ENCODE data around the gene TNF. TPM values are rescaled to one million over a fixed set of nuclear protein-coding genes. Genes with fewer than 3 reads are reported as not detected.

TNF gene
- total RNA-seq, 1 experiment from 2014 or later: 0.31 TPM

- TF ChIP-seq, protein P1, sequence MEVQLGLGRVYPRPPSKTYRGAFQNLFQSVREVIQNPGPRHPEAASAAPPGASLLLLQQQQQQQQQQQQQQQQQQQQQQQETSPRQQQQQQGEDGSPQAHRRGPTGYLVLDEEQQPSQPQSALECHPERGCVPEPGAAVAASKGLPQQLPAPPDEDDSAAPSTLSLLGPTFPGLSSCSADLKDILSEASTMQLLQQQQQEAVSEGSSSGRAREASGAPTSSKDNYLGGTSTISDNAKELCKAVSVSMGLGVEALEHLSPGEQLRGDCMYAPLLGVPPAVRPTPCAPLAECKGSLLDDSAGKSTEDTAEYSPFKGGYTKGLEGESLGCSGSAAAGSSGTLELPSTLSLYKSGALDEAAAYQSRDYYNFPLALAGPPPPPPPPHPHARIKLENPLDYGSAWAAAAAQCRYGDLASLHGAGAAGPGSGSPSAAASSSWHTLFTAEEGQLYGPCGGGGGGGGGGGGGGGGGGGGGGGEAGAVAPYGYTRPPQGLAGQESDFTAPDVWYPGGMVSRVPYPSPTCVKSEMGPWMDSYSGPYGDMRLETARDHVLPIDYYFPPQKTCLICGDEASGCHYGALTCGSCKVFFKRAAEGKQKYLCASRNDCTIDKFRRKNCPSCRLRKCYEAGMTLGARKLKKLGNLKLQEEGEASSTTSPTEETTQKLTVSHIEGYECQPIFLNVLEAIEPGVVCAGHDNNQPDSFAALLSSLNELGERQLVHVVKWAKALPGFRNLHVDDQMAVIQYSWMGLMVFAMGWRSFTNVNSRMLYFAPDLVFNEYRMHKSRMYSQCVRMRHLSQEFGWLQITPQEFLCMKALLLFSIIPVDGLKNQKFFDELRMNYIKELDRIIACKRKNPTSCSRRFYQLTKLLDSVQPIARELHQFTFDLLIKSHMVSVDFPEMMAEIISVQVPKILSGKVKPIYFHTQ (CRISPR knock-in tag; IDR thresholded peaks at IDR 0.05): no peak
- TF ChIP-seq ZBTB21 (CRISPR knock-in tag; IDR thresholded peaks at IDR 0.05; ENCODE audit: borderline replicate concordance): no peak
These were observed 17.1 kb upstream of the TNF start (continued) for GRCh38 chr6:31558318-31558625.

- CTCF ChIA-PET: interaction anchor here (0.9 to 1.4 kb wide), 5 partner anchors 12 to 40 kb away, joined by 3 to 4 read pairs (median 4); partner anchors contain the start of genes ATP6V1G2 and LST1
These were observed 16.5 kb upstream of the TNF start for GRCh38 chr6:31558631-31559500.

GRCh38 chr6:31559606-31559957 lies 15.8 kb upstream of the TNF start:
- ChIA-PET CTCF (interaction anchor here (1.0 kb wide), 1 partner anchor 21 kb away, joined by 4 read pairs; no protein-coding TSS in a partner anchor), POLR2A (interaction anchor here (1.6 kb wide), 1 partner anchor 18 kb away, joined by 4 read pairs; the partner anchor contains the start of gene DDX39B)
- Mint-ChIP-seq H3K9me3 (no peaks in the 10 kb centered on the region), H3K36me3 (peaks cover 16% of the 10 kb centered on the region), H3K27ac (peak overlapping the region; percentile 37; the same call in 1 of the 2 replicates), H3K27me3 (ENCODE audit: low read depth) (no peaks in the 10 kb centered on the region; the same call in 1 of the 2 replicates), H3K4me1 (peaks cover 9% of the 10 kb centered on the region), H3K4me3 (no peak overlapping the region)
- ATAC-seq: no peak
- no peak for DNase-seq (ENCODE audit: low spot score)
- TF ChIP-seq FOXP1 (CRISPR knock-in tag; IDR thresholded peaks at IDR 0.05; ENCODE audit: borderline replicate concordance): no peak
- no peak for TF ChIP-seq ZNF671 (CRISPR knock-in tag; IDR thresholded peaks at IDR 0.05)
- TF ChIP-seq FOXK1 (CRISPR knock-in tag; IDR thresholded peaks at IDR 0.05): no peak
- TF ChIP-seq ZNF423 (CRISPR knock-in tag; IDR thresholded peaks at IDR 0.05): no peak
- no peak for TF ChIP-seq CTCF (IDR thresholded peaks at IDR 0.05)
- no peak for TF ChIP-seq ZNF532 (CRISPR knock-in tag; IDR thresholded peaks at IDR 0.05; ENCODE audit: borderline replicate concordance)
- no peak for TF ChIP-seq FOXJ3 (CRISPR knock-in tag; IDR thresholded peaks at IDR 0.05; ENCODE audit: borderline replicate concordance)
- TF ChIP-seq SMAD4 (CRISPR knock-in tag; IDR thresholded peaks at IDR 0.05): no peak
- TF ChIP-seq ZNF219 (CRISPR knock-in tag; IDR thresholded peaks at IDR 0.05; ENCODE audit: borderline replicate concordance): no peak
- no peak for TF ChIP-seq TCF7 (CRISPR knock-in tag; IDR thresholded peaks at IDR 0.05; ENCODE audit: low read depth)
- TF ChIP-seq TEAD1 (CRISPR knock-in tag; IDR thresholded peaks at IDR 0.05): no peak

More at GRCh38 chr6:31558631-31559500, 16.5 kb upstream of the TNF start:
- ATAC-seq (no peak), DNase-seq (ENCODE audit: low spot score) (no peak)
- peaks cover 17% of the 10 kb centered on the region for H3K36me3 Mint-ChIP-seq
- peaks cover 9% of the 10 kb centered on the region for H3K4me1 Mint-ChIP-seq
- no peaks in the 10 kb centered on the region for H3K9me3 Mint-ChIP-seq
- H3K4me3 Mint-ChIP-seq: no peak overlapping the region
- TF ChIP-seq SP1 (CRISPR knock-in tag; conservative IDR thresholded peaks at IDR 0.05): no peak
- TF ChIP-seq CTCF (IDR thresholded peaks at IDR 0.05): no peak
- TF ChIP-seq ZNF423 (CRISPR knock-in tag; IDR thresholded peaks at IDR 0.05): no peak
- TF ChIP-seq ZNF121 (CRISPR knock-in tag; IDR thresholded peaks at IDR 0.05): no peak
- TF ChIP-seq, protein P2, sequence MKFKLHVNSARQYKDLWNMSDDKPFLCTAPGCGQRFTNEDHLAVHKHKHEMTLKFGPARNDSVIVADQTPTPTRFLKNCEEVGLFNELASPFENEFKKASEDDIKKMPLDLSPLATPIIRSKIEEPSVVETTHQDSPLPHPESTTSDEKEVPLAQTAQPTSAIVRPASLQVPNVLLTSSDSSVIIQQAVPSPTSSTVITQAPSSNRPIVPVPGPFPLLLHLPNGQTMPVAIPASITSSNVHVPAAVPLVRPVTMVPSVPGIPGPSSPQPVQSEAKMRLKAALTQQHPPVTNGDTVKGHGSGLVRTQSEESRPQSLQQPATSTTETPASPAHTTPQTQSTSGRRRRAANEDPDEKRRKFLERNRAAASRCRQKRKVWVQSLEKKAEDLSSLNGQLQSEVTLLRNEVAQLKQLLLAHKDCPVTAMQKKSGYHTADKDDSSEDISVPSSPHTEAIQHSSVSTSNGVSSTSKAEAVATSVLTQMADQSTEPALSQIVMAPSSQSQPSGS (CRISPR knock-in tag; IDR thresholded peaks at IDR 0.05; ENCODE audit: borderline replicate concordance, low read depth): no peak
- TF ChIP-seq CBFB (CRISPR knock-in tag; IDR thresholded peaks at IDR 0.05; ENCODE audit: low read depth): no peak
- no peak for TF ChIP-seq ETV6 (CRISPR knock-in tag; IDR thresholded peaks at IDR 0.05)
- no peaks in the 10 kb centered on the region; the same call in 1 of the 2 replicates for H3K27me3 Mint-ChIP-seq (ENCODE audit: low read depth)
- H3K27ac Mint-ChIP-seq: no peak overlapping the region
- POLR2A ChIA-PET: interaction anchor here (1.3 to 1.6 kb wide), 2 partner anchors 17 to 22 kb away, joined by 3 to 4 read pairs; partner anchors contain the start of gene DDX39B
